ENCODE measurements around the gene GLIS1.

GLIS1 gene

DNA sequence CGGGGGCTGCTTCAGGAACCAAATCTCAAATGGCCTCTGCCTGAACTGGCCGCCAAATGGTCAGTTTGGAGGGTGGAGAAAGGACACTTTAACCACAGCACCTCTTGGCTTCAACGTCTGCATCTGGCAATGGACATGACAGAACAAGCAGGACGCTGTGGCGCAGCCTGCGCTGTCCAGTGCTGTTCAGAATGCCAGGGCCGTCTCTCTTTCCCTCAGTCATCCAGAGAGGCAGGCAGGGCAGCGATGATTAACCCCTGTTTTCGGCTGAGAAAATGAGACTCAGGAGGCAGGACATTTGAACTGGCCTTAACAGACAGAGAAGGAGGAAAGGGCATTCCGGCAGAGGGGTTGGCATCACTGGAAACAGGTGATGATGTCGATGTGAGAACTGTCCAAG, 48.6 kb downstream of the GLIS1 start:
- no peak for DNase-seq

GRCh38 chr1:53689736-53690326, 49.1 kb downstream of the GLIS1 start:
- no peak for DNase-seq

- DNase-seq, result no peak
Observed at GRCh38 chr1:53689223-53689622, 49.7 kb downstream of the GLIS1 start.

DNA sequence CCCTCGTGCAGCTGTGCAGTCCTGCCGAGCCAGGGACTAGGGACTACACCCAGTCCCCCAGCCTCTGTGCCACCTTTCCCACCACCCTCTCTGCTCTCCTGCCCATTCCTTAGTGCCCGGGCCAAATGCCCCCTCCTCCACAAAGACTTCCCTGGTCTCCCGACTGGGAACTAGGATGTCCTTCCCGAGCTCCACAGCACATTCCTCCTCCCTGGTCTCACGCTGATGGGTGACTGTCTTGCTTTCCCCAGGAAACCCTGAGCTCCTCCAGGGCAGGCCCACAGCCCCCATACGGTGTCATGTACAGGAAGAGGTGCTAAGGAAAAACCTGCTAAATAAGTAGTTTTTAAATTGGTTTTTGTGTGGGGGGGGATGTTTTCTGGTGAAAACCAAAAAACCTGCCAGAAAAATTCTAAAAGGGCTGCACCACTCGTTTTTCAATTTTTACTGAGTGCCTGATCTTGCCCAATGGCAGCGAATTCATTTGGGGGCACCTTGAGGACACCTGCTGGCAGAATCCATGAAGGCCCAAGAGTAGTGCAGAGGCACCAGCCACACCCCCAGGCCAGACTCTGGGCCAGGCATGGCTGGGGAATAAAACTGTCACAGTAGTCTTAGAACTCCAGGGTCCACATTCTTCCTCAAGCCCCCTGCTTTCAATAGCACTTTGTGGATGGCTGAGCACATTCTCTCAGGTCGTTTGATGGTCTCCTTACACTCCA, 50.4 kb downstream of the GLIS1 start:
- DNase-seq, result no peak

DNA sequence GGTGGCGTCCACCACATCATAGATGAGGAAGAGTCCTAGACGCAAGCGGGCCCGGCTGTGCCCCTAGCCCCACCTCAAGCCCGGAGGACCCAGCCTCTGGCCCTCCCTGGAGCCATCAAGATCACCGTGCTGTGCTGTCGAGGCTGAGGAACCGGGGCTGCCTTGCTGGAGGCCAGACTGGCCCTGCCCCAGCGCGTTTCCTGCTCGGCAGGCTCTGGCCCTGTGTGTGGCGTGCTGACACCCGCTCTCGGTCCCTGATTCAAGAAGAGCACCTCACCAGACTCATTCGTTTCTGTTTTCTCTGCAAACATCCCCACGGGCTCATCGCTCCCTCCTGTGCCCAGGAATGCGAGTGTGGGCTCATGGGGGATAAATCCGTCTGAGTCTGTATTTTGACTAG, 51.1 kb downstream of the GLIS1 start:
- no peak for DNase-seq

GRCh38 chr1:53687426-53687825, 51.5 kb downstream of the GLIS1 start:
- no peak for DNase-seq

DNA sequence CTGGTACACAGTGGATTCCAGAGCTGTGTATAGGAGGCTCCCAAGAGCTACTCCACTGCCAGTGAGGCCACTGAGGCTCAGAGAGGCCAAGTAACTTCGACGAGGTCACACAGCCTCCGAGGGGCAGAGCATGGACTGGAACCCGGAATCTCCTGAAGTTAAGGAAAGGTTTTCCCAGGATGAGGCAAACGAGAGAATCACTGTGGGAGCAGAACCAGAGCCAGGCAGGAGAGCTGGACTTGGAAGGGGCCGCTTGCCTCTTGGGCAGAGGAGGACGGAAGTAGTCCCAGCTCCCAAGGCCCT, 52.0 kb downstream of the GLIS1 start:
- DNase-seq, result no peak

DNA sequence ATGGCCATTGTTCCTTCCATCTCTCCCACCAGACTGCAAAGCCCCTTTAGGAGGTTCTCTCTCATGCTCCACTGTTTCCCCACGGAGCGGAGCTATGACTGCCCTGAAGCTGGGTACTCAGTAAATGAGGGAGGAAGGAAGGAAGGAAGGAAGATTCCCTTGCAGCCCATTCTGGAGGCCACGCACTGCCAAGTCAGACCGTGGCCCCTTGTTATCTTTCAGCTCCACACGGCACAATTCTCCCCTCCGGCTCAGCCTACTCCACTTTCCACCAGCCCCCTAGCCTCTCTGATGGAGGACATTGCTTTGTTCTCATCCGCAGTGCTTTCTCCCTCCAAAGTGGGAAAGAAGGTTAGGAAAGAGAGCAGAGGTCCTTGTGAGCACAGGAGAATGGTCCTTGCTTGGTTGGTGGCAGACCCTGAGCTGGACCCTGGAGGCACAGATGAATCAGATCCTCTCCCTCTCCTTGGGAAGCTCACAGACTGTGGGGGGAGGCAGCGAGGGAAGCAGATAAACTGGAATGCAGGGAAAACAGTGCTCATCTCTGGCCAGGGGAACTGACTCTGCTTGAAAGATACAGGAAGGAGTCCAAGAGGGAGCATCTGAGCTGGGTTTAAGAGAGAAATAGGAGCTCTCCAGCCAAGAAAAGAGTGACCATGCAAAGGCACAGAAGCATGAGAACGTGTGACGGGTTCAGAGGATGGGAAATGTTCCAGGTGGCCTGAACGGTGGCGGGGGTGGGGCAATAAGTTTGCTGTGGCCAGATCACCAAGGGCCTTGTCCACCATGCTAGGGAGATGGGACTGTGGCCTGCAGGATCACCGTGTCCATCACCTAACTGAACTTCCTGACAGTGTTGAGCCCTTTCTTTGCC, 52.6 kb downstream of the GLIS1 start:
- DNase-seq, result no peak

DNA sequence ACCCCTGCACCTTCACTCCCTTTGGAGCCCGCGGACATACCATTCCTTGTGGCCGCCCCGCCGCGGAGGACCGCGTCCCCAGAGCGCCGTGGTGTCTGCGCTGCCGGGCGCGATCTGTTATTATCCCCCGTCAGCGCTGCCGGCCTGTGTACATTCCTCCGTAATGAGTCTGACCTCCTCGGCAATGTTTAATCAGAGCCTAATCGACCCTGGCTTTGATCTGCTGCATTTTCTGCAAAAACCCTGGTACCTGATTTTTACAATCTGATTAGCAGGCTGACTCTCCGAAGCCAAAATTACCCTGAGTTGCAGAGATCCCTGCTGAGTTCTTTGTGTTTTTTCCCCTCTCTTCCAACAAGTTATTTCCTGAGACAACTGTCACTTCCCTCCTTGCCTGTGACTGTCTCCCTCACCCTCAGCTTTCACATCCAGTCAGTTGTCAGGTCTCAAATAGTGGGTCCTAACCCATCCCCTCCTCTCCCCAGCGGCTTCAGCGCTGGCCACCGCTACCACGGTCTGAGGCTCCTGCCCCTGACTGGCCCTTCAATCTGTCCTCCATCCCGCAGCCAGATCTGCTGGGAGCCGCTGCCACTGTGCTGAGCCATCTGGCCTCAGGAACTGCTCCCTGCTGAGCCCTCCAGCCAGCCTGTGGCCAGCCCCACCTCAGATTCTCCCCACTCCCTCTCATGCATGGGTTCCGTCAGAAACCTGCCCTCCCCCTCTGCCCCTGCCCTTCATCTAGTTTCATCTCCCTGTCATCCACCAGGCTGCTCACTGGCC, 53.5 kb downstream of the GLIS1 start:
- peak; percentile 34 for DNase-seq

DNA sequence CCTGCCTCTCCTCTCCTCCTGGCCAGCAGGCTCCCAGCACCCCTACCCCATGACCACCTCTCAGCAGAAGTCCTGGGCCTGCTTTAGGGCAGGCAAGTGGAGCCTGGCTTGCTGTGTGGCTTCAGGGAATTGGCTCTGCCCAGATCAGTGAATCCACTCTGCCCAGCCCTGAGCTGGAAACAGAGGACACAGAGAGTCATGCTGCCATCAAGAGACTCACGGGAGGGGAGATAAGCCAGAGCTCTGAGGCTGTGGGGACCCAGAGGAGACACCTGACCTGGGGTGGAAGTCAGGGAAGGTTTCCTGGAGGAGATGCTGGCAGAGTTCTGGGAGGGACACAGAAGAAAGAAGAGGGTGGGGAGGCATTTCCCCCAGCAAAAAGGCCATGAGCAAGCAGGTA, 54.2 kb downstream of the GLIS1 start:
- no peak for DNase-seq

DNA sequence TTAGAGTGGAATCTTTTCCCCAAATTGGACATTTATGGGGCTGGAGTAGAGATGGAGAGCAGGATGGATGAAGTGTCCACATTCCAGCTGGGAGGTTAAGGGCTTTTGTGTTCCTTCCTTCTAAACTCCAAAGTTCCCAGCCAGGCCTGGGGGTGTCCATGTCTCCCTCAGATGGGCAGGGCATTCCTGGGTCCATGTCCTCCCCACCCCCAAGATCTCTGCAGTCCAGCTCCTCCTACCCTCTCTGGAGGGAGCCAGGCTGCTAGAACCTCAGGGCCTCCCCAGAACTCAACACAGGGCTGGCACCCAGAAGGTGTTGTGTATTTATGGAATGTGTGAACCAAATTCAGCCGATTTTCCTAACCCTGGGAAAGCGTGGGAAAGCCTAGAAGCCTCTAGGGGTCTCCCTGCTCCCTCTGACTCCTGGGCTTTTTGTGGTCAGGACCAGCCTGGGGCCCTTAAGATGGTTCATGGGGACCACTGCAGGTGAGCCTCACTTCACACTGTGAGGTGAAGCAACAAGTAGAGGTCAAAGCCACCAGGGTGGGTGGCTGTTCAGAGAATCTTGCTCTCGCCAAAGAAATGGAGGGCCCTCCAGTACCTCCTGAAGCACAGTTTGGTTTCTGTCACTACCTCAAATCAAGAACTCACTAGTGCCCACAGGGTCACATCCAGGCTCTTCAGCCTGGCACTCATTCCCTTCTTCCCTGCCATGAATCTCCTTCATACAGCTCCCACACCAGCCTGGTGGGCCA, 54.8 kb downstream of the GLIS1 start:
- no peak for DNase-seq

DNA sequence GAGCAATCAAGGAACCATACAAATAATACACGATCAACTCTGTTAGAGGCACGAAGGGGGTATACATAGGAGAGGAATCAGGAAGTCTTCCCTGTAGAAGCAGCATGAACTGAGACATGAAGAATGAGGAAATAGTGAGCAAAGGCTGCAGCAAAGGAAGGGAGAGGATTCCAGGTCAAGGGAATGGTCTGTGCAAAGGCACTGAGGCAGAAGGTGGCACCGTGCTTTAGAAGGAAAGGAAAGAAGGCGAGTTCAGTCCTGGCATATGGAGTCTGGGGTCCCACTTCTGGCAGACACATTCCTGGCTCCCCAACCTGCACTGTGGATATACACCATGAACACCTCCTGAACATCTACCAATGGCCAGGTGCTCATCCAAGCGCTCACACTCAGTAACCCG, 56.1 kb downstream of the GLIS1 start:
- no peak for DNase-seq

GRCh38 chr1:53681977-53682685, 56.8 kb downstream of the GLIS1 start:
- no peak for DNase-seq

- DNase-seq, result no peak
Observed at GRCh38 chr1:53681351-53681976, 57.5 kb downstream of the GLIS1 start.

DNA sequence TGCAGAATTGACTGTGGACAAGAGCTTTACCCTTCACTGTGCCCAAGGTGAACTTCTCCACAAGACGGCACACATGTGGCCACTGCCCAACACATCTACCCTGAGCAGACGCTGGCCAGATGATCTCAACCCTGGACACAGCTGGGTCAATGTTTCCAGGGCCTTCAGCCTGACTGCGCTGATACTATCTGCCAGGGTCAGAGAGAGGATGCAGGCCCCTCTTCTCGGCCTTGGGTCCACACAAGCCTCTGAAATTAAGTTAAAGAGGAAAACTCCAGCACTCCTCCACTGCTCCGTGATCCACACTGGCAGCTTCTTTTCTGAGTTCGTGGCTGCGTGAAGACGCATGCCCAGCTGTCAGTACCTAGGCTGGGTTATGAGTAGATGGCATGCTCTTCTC, 58.1 kb downstream of the GLIS1 start:
- no peak for DNase-seq

GRCh38 chr1:53678938-53679825, 59.8 kb downstream of the GLIS1 start:
- no peak for DNase-seq

DNA sequence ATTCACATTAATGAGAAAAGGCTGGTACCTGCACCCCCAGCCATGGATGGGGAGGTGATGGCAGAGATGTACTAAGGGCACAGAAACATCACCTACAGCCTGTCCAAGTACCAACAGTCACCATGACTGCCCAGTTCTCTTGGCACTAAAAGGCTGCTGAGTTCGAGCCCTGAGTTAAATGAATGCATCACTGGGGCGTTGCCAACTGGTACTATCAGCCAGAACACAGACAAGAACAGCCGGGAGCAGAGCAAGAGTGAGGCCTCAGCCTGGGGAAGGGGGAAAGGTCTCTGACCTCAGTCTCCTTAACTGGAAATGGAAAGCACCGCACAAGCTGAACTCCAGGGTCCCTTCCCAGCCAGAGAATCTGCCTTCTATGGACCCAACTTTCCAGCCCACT, 60.5 kb downstream of the GLIS1 start:
- no peak for DNase-seq

GRCh38 chr1:53678046-53678445, 60.9 kb downstream of the GLIS1 start:
- no peak for DNase-seq

- DNase-seq, result no peak
Observed at GRCh38 chr1:53677486-53677885, 61.5 kb downstream of the GLIS1 start.

- no peak for DNase-seq
Observed at GRCh38 chr1:53672785-53673184, 66.2 kb downstream of the GLIS1 start.

Measured in amniotic stem cell (primary cell).